ENCODE data around the gene ABCC1. TPM values are rescaled to one million over a fixed set of nuclear protein-coding genes. Genes with fewer than 3 reads are reported as not detected.

ABCC1 gene
- total RNA-seq, 4 donors from 2014 or later = 19.3 to 43.7 (median 26.2) TPM

GRCh38 chr16:16004314-16004749 lies 54.9 kb downstream of the ABCC1 start:
- ATAC-seq (no peak), DNase-seq (no peak)
- H3K27me3 ChIP-seq = no peaks in the 10 kb centered on the region
- intact Hi-C loops (cut with DNase I; ENCODE audit: low total_unique reads) (no loop called here), in situ Hi-C loops (cut with MboI; ENCODE audit: low sequenced_read_pairs in 4 of 4) (loop anchor here in 1 of 4 donors (25.0 kb wide), 1 partner anchor 117 kb away; the partner anchor contains the start of gene CEP20)
- peaks cover 13 to 20% of the 10 kb centered on the region in 2 donors for H3K4me1 ChIP-seq
- H3K4me3 ChIP-seq = no peak overlapping the region
- H3K9me3 ChIP-seq = no peaks in the 10 kb centered on the region
- H3K36me3 ChIP-seq = no peaks in the 10 kb centered on the region
- no peak overlapping the region for H3K27ac ChIP-seq
- TF ChIP-seq CTCF (IDR thresholded peaks at IDR 0.05 in 4 of 5, conservative IDR thresholded peaks at IDR 0.05 in 1 of 5) = no peak
- TF ChIP-seq POLR2A (IDR thresholded peaks at IDR 0.05) = no peak

GRCh38 chr16:16005721-16006120 lies 56.3 kb downstream of the ABCC1 start:
- Histone ChIP-seq H3K27me3 (no peaks in the 10 kb centered on the region), H3K4me3 (no peak overlapping the region), H3K4me1 (peaks cover 15 to 27% of the 10 kb centered on the region in 2 donors), H3K36me3 (no peaks in the 10 kb centered on the region), H3K27ac (peak overlapping the region in 1 of 4 donors; percentile 46), H3K9me3 (no peaks in the 10 kb centered on the region)
- no peak for ATAC-seq
- no peak for DNase-seq
- in situ Hi-C loops (cut with MboI; ENCODE audit: low sequenced_read_pairs in 4 of 4) (loop anchor here in 1 of 4 donors (25.0 kb wide), 1 partner anchor 118 kb away; the partner anchor contains the start of gene CEP20), intact Hi-C loops (cut with DNase I; ENCODE audit: low total_unique reads) (no loop called here)
- TF ChIP-seq CTCF (IDR thresholded peaks at IDR 0.05 in 4 of 5, conservative IDR thresholded peaks at IDR 0.05 in 1 of 5) (no peak), POLR2A (IDR thresholded peaks at IDR 0.05) (no peak)

GRCh38 chr16:16006650-16007049 lies 57.2 kb downstream of the ABCC1 start:
- Histone ChIP-seq H3K36me3 (no peaks in the 10 kb centered on the region), H3K27ac (peak overlapping the region in 1 of 4 donors; percentile 81), H3K9me3 (no peaks in the 10 kb centered on the region), H3K27me3 (no peaks in the 10 kb centered on the region), H3K4me1 (peaks cover 15 to 25% of the 10 kb centered on the region in 2 donors), H3K4me3 (no peak overlapping the region)
- ATAC-seq = no peak
- TF ChIP-seq CTCF (IDR thresholded peaks at IDR 0.05 in 4 of 5, conservative IDR thresholded peaks at IDR 0.05 in 1 of 5) = no peak
- TF ChIP-seq POLR2A (IDR thresholded peaks at IDR 0.05) = no peak
- intact Hi-C loops (cut with DNase I; ENCODE audit: low total_unique reads) (no loop called here), in situ Hi-C loops (cut with MboI; ENCODE audit: low sequenced_read_pairs in 4 of 4) (loop anchor here in 1 of 4 donors (25.0 kb wide), 1 partner anchor 119 kb away; the partner anchor contains the start of gene CEP20)
- DNase-seq = no peak

- Histone ChIP-seq H3K9me3 (no peaks in the 10 kb centered on the region), H3K27ac (peak overlapping the region in 3 of 4 donors; percentile 55 to 87 (median 81)), H3K36me3 (no peaks in the 10 kb centered on the region), H3K4me3 (no peak overlapping the region), H3K27me3 (no peaks in the 10 kb centered on the region), H3K4me1 (peaks cover 22 to 24% of the 10 kb centered on the region in 2 donors)
- DNase-seq (no peak), ATAC-seq (no peak)
- TF ChIP-seq CTCF (IDR thresholded peaks at IDR 0.05 in 4 of 5, conservative IDR thresholded peaks at IDR 0.05 in 1 of 5) = no peak
- no peak for TF ChIP-seq POLR2A (IDR thresholded peaks at IDR 0.05)
- intact Hi-C loops (cut with DNase I; ENCODE audit: low total_unique reads) = no loop called here
- in situ Hi-C loops (cut with MboI; ENCODE audit: low sequenced_read_pairs in 4 of 4) = loop anchor here in 1 of 4 donors (25.0 kb wide), 1 partner anchor 120 kb away; the partner anchor contains the start of gene CEP20
Observed at GRCh38 chr16:16007743-16008111, 58.3 kb downstream of the ABCC1 start.
